Activated T-cell treated with anti-CD3 and anti-CD28 coated beads, Interleukin-2, amount 50 U/mL, for 1 hour (primary cell): ENCODE measurements around the gene AUH.

Source experiments
- DNase-seq: peaks from one replicate; pipeline ENCODE4 v3.0.0-alpha.2; 2020

Gene AUH

GRCh38 chr9:91334053-91334452, 27.7 kb downstream of the AUH start:
- DNase-seq = no peak

- DNase-seq = no peak
Observed at GRCh38 chr9:91333551-91333950, 28.2 kb downstream of the AUH start.

- no peak for DNase-seq
Observed at GRCh38 chr9:91332546-91333231, 29.0 kb downstream of the AUH start.

GRCh38 chr9:91331849-91332248, 29.9 kb downstream of the AUH start:
- no peak for DNase-seq

- no peak for DNase-seq
Observed at GRCh38 chr9:91328186-91328585, 33.5 kb downstream of the AUH start.

- DNase-seq = no peak
Observed at GRCh38 chr9:91321691-91322090, 40.0 kb downstream of the AUH start.

GRCh38 chr9:91320299-91320698, 41.4 kb downstream of the AUH start:
- no peak for DNase-seq

GRCh38 chr9:91316093-91316492, 45.6 kb downstream of the AUH start:
- DNase-seq = no peak

- DNase-seq = no peak
Observed at GRCh38 chr9:91315191-91315590, 46.5 kb downstream of the AUH start.

GRCh38 chr9:91312717-91313325, 48.9 kb downstream of the AUH start:
- DNase-seq = no peak

GRCh38 chr9:91310037-91310436, 51.7 kb downstream of the AUH start:
- DNase-seq = no peak

GRCh38 chr9:91308191-91308590, 53.5 kb downstream of the AUH start:
- no peak for DNase-seq

GRCh38 chr9:91307279-91307678, 54.4 kb downstream of the AUH start:
- no peak for DNase-seq

GRCh38 chr9:91306296-91306630, 55.5 kb downstream of the AUH start:
- DNase-seq = no peak

GRCh38 chr9:91305596-91306295, 56.0 kb downstream of the AUH start:
- no peak for DNase-seq

GRCh38 chr9:91303741-91304415, 57.8 kb downstream of the AUH start:
- DNase-seq = no peak

GRCh38 chr9:91302831-91303230, 58.9 kb downstream of the AUH start:
- DNase-seq = no peak

GRCh38 chr9:91301161-91301560, 60.6 kb downstream of the AUH start:
- no peak for DNase-seq

GRCh38 chr9:91298311-91298710, 63.4 kb downstream of the AUH start:
- DNase-seq = no peak

- DNase-seq = no peak
Observed at GRCh38 chr9:91297306-91297705, 64.4 kb downstream of the AUH start.

GRCh38 chr9:91296354-91296753, 65.4 kb downstream of the AUH start:
- no peak for DNase-seq

GRCh38 chr9:91295357-91295756, 66.4 kb downstream of the AUH start:
- no peak for DNase-seq

GRCh38 chr9:91291866-91292265, 69.9 kb downstream of the AUH start:
- DNase-seq = no peak

- DNase-seq = no peak
Observed at GRCh38 chr9:91289244-91289643, 72.5 kb downstream of the AUH start.
